GM21423 (cell line): ENCODE measurements around the gene GGCX.

Experiments
- ATAC-seq: cut with Tn5 transposase; IDR thresholded peaks from one replicate; pipeline ENCODE4 v1.9.1; 2021; ENCODE audit warnings: mild to moderate bottlenecking, moderate library complexity; ENCODE audit not compliant: unreplicated experiment

GGCX gene

GRCh38 chr2:85522090-85522647 is 39.1 kb downstream of the GGCX start:
- no peak for ATAC-seq

- ATAC-seq, result no peak
Observed at GRCh38 chr2:85516653-85517389, 44.5 kb downstream of the GGCX start.

GRCh38 chr2:85514323-85514722 is 47.0 kb downstream of the GGCX start:
- ATAC-seq, result no peak

GRCh38 chr2:85511008-85511811 is 50.1 kb downstream of the GGCX start:
- ATAC-seq, result no peak

GRCh38 chr2:85506768-85507181 is 54.5 kb downstream of the GGCX start:
- ATAC-seq, result no peak

- no peak for ATAC-seq
Observed at GRCh38 chr2:85505551-85506238, 55.6 kb downstream of the GGCX start.

- ATAC-seq, result no peak
Observed at GRCh38 chr2:85504778-85505261, 56.5 kb downstream of the GGCX start.

- no peak for ATAC-seq
Observed at GRCh38 chr2:85503851-85504777, 57.2 kb downstream of the GGCX start.

- ATAC-seq, result no peak
Observed at GRCh38 chr2:85503168-85503850, 58.0 kb downstream of the GGCX start.

GRCh38 chr2:85502720-85503119 is 58.6 kb downstream of the GGCX start:
- ATAC-seq, result no peak

- no peak for ATAC-seq
Observed at GRCh38 chr2:85501248-85501647, 60.0 kb downstream of the GGCX start.

GRCh38 chr2:85497944-85498630 is 63.2 kb downstream of the GGCX start:
- ATAC-seq, result no peak

GRCh38 chr2:85496436-85496835 is 64.9 kb downstream of the GGCX start:
- no peak for ATAC-seq
